Kidney epithelial cell (primary cell): ENCODE measurements around the gene TXNRD1. TPM values are rescaled to one million over a fixed set of nuclear protein-coding genes. Genes with fewer than 3 reads are reported as not detected.

Experiments
- DNase-seq: peaks from one replicate; pipeline ENCODE4 v3.0.0-alpha.2; 2010; ENCODE audit warnings: low read depth
- H3K27me3 ChIP-seq: 2 replicates; pipeline ENCODE4 v1.6.0; 2011; ENCODE audit warnings: low read length; ENCODE audit not compliant: control insufficient read depth, insufficient read depth
- H3K36me3 ChIP-seq: 2 replicates; pipeline ENCODE4 v1.5.1; 2011; ENCODE audit warnings: low read length; ENCODE audit not compliant: control insufficient read depth, insufficient read depth
- H3K4me3 ChIP-seq: 2 replicates; pipeline ENCODE4 v1.5.1; 2011; ENCODE audit warnings: low read depth, mild to moderate bottlenecking, control low read depth, low read length
- total RNA-seq: library from RNA; depleted of rRNA; stranded (reverse); fragments of >200 nt; gene quantifications from 2 replicates; pipeline ENCODE4 v1.2.3, GENCODE V29; 2015
- TF ChIP-seq, protein P1 (sequence below): IDR thresholded peaks from 2 replicates; pipeline ENCODE4 v1.5.1; 2011; ENCODE audit warnings: mild to moderate bottlenecking, moderate library complexity, low read length, control low read depth, inconsistent platforms; ENCODE audit not compliant: insufficient read depth, poor library complexity, severe bottlenecking

Gene TXNRD1
- total RNA-seq, 1 donor from 2014 or later = 100 TPM

DNA sequence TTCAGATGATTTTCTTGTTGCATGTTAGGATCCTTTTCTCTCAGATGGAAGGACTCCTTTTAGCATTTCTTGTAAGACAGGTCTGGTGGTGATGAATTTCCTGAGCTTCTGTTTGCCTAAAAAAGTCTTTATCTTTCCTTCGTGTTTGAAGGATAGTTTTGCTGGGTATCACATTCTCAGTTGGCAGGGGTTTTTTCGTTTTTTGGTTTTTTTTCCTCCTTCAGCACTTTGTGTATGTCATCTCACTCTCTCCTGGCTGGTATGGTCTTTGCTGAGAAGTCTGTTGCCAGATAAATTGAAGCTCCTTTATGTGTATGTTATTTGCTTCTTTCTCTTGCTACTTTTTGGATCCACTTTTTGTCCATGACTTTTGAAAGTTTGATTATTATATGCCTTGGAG, 15.6 kb upstream of the TXNRD1 start:
- TF ChIP-seq, protein P1, sequence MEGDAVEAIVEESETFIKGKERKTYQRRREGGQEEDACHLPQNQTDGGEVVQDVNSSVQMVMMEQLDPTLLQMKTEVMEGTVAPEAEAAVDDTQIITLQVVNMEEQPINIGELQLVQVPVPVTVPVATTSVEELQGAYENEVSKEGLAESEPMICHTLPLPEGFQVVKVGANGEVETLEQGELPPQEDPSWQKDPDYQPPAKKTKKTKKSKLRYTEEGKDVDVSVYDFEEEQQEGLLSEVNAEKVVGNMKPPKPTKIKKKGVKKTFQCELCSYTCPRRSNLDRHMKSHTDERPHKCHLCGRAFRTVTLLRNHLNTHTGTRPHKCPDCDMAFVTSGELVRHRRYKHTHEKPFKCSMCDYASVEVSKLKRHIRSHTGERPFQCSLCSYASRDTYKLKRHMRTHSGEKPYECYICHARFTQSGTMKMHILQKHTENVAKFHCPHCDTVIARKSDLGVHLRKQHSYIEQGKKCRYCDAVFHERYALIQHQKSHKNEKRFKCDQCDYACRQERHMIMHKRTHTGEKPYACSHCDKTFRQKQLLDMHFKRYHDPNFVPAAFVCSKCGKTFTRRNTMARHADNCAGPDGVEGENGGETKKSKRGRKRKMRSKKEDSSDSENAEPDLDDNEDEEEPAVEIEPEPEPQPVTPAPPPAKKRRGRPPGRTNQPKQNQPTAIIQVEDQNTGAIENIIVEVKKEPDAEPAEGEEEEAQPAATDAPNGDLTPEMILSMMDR = no peak
- H3K27me3 ChIP-seq = no peaks in the 10 kb centered on the region
- H3K4me3 ChIP-seq = no peak overlapping the region
- DNase-seq = no peak
- H3K36me3 ChIP-seq = no peaks in the 10 kb centered on the region

DNA sequence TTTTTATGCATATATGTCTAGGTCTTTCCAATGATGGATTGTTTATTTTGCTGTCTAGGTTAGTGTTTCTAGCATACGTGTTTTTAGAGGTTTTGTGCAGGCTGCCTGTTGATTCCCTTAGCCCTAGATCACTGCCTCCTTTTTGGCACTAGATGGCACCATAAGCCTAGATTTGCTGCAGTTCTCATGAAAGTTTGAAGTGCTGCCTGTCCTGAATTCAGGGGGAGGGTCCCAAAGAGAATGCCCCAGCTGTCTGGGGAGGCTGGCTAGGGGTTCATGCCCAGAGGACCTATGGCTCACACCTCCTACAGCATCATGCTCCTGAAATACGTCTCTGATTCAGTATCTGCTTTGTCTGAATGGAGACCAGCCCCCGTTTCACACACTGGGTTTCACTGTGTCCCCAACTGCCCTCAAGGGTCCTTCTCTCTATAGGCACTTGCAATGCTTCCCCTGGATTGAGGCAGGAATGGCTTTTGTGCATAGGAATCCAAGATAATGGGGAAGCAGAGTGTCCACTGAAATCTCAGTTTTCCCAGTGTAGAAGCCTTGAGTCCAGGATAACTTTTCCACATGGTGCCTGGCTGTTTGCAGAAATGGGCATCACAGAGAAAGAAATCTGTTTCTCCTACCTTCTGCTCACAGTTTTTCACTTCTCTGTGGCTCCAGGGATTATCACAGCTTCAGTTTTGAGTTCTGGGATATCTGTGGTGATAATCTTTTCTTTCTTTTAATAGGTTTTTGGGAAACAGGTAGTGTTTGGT, 14.2 kb upstream of the TXNRD1 start:
- no peaks in the 10 kb centered on the region for H3K27me3 ChIP-seq
- H3K36me3 ChIP-seq = no peaks in the 10 kb centered on the region
- no peak overlapping the region for H3K4me3 ChIP-seq
- no peak for DNase-seq
- TF ChIP-seq, protein P1 = peak; percentile 82

DNA sequence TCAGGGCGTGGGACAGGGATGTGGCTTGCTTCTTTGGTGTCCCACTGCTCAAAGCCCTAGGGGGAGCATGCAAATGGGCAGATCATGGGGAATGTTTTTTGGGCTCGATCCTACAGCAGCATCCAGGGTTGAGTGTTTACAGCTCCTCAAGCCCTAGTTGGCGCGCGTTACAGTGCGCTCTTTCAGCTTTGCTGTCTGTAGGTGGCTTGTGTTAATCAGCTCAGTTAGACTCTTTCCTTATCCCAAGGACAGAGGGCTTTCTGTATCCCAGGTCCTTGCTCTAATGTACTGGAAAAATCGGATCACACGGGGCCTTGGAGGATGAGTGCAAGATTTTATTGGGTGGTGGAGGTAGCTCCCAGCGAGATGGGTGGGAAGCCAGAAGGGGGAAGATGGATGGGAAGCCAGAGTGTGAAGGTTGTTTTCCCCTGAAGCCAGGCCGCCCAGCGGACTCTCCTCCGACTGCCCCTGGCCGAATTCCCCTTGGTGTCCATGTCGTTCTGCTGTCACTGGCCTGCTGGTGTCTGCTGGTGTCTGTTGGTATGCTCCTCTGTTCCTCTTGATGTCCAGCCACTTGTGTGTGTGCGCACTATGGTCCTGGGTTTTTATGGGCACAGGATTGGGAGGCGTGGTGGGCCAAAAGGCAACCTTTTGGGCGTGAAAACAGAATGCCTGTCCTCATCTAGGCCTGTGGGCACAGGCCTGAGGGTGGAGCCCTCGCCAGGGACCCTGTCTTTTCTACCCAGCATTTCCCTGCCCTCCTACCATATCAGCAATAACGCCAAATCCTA, 10.7 kb upstream of the TXNRD1 start:
- no peaks in the 10 kb centered on the region for H3K27me3 ChIP-seq
- TF ChIP-seq, protein P1 = no peak
- H3K4me3 ChIP-seq = no peak overlapping the region
- no peaks in the 10 kb centered on the region for H3K36me3 ChIP-seq
- no peak for DNase-seq

DNA sequence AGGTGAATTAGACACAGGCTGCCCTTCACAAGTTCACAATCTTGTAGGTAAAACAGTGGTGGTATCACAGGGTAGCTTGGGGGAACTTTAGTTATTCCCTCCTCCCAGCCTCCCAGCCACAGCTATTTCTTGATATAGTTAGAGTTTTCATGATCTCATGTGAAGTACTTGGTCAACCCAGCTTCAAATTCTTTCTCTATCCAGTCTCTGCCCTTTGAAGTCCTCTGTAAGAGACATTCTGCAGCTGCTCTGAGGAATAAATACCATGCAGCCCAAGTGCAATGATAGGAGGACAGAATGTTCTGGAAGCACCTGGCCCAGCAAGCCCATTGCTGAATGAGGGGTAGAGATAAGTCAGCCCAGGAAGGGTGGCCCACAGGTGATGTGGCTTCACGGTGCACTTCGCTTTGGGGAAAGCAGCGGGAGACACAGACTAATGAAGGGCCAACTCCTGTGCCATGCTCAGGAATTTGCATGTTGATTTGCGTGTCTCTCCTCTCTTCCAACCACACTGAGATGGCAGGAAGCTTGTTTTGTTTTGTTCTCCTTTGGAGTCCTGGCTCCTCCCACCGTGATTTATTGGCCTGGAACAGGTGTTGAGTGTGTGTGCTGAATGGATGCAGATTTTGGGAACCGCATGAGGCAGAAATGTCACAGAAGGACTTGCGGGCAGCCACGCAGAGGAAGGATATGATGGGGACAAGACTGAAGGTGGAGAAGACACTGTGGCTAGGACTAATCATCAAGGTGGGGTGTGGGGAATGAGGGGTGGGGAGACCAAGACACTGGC, 8.0 kb upstream of the TXNRD1 start:
- no peak for DNase-seq
- Histone ChIP-seq H3K36me3 (no peaks in the 10 kb centered on the region), H3K4me3 (no peak overlapping the region), H3K27me3 (no peaks in the 10 kb centered on the region)
- TF ChIP-seq, protein P1 = no peak

DNA sequence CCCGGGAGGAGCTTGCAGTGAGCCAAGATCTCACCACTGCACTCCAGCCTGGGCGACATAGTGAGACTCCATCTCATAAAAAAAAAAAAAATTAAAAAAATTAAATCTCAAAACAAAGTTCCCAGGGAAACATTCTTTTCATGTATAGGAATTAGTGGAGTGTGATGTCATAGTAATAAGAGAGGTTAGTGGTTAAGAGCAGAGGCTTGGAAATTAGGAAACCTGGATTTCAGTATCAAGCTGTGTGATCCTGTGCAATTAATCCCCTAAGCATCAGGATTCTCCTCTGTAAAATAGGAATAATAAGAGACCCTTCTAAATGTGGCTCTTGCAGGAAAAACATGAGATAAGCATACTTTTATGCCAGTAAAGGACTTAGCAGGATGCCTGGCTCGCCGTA, 3.1 kb upstream of the TXNRD1 start:
- Histone ChIP-seq H3K36me3 (no peaks in the 10 kb centered on the region), H3K27me3 (no peaks in the 10 kb centered on the region), H3K4me3 (no peak overlapping the region)
- TF ChIP-seq, protein P1 = no peak
- no peak for DNase-seq
